Astrocyte (in vitro differentiated cells and primary cell): ENCODE measurements around the gene SMTNL2. TPM values are rescaled to one million over a fixed set of nuclear protein-coding genes. Genes with fewer than 3 reads are reported as not detected.

Experiments used
- DNase-seq: peaks from one replicate; pipeline ENCODE4 v3.0.0-alpha.2; 2010; ENCODE audit warnings: low read depth
- FAIRE-seq: peaks from 2 replicates; lab custom pipeline; 2011; peaks lifted over from hg19 to GRCh38; lab: Jason Lieb, UNC
- H2AFZ ChIP-seq: 2 replicates; pipeline ENCODE4 v1.6.0; 2012; ENCODE audit warnings: low read depth, low read length, inconsistent platforms
- H3K27ac ChIP-seq: 2 replicates; pipeline ENCODE4 v1.5.1; 2011; ENCODE audit warnings: low read depth, low read length, inconsistent platforms
- H3K27me3 ChIP-seq: 2 replicates; pipeline ENCODE4 v1.6.0; 2011; ENCODE audit warnings: low read length, inconsistent platforms; ENCODE audit not compliant: insufficient read depth
- H3K36me3 ChIP-seq: 2 replicates; pipeline ENCODE4 v1.5.1; 2011; ENCODE audit warnings: low read length, inconsistent platforms; ENCODE audit not compliant: insufficient read depth
- H3K4me1 ChIP-seq: 2 replicates; pipeline ENCODE4 v1.5.1; 2011; ENCODE audit warnings: low read length, inconsistent platforms; ENCODE audit not compliant: insufficient read depth
- H3K4me2 ChIP-seq: 2 replicates; pipeline ENCODE4 v1.6.0; 2012; ENCODE audit warnings: low read length, inconsistent platforms
- H3K4me3 ChIP-seq: 2 replicates; pipeline ENCODE4 v1.5.1; 2011; ENCODE audit warnings: low read depth, mild to moderate bottlenecking, low read length, inconsistent platforms; ENCODE audit not compliant: insufficient read depth
- H3K79me2 ChIP-seq: 2 replicates; pipeline ENCODE4 v1.6.0; 2012; ENCODE audit warnings: mild to moderate bottlenecking, low read length, inconsistent platforms; ENCODE audit not compliant: insufficient read depth
- H3K9ac ChIP-seq: 2 replicates; pipeline ENCODE4 v1.6.0; 2012; ENCODE audit warnings: mild to moderate bottlenecking, low read length, inconsistent platforms
- H3K9me3 ChIP-seq: 2 replicates; pipeline ENCODE4 v1.5.1; 2012; ENCODE audit warnings: low read depth, mild to moderate bottlenecking, low read length, inconsistent platforms; ENCODE audit not compliant: insufficient read depth
- H4K20me1 ChIP-seq: 2 replicates; pipeline ENCODE4 v1.6.0; 2012; ENCODE audit warnings: low read length, inconsistent platforms; ENCODE audit not compliant: insufficient read depth
- H3K27ac Mint-ChIP-seq: one replicate; pipeline ENCODE4 v1.8.0; 2021; ENCODE audit warnings: mild to moderate bottlenecking, mixed read lengths; ENCODE audit not compliant: unreplicated experiment
- H3K27me3 Mint-ChIP-seq: one replicate; pipeline ENCODE4 v1.8.0; 2021; ENCODE audit warnings: low read depth, mixed read lengths; ENCODE audit not compliant: unreplicated experiment
- H3K36me3 Mint-ChIP-seq: one replicate; pipeline ENCODE4 v1.8.0; 2021; ENCODE audit warnings: low read depth, mixed read lengths; ENCODE audit not compliant: unreplicated experiment
- H3K4me1 Mint-ChIP-seq: one replicate; pipeline ENCODE4 v1.8.0; 2021; ENCODE audit warnings: low read depth, mixed read lengths; ENCODE audit not compliant: unreplicated experiment
- H3K4me3 Mint-ChIP-seq: one replicate; pipeline ENCODE4 v1.8.0; 2021; ENCODE audit warnings: mild to moderate bottlenecking, moderate library complexity, mixed read lengths; ENCODE audit not compliant: unreplicated experiment
- H3K9me3 Mint-ChIP-seq: one replicate; pipeline ENCODE4 v1.8.0; 2021; ENCODE audit warnings: mild to moderate bottlenecking, mixed read lengths; ENCODE audit not compliant: unreplicated experiment
- CTCF ChIP-seq: IDR thresholded peaks from 2 replicates; pipeline ENCODE4 v1.5.1; 2011; ENCODE audit warnings: low read depth, mild to moderate bottlenecking, inconsistent platforms, low read length, moderate library complexity; ENCODE audit not compliant: insufficient read depth
- EZH2 ChIP-seq: IDR thresholded peaks from 2 replicates; pipeline ENCODE4 v1.6.1; 2012; ENCODE audit warnings: mild to moderate bottlenecking, low read length, inconsistent platforms; ENCODE audit not compliant: insufficient read depth
- total RNA-seq: library from RNA; stranded (reverse); gene quantifications from 2 replicates; pipeline ENCODE4 v1.2.1, GENCODE V29; 2021

SMTNL2 gene
- total RNA-seq, 1 donor from 2014 or later = 0.18 TPM

- peak overlapping the region; percentile 17 for H3K4me3 Mint-ChIP-seq
- H3K27ac Mint-ChIP-seq = no peak overlapping the region
- H3K4me2 ChIP-seq = peak overlapping the region; percentile 48
These were observed 15.4 kb downstream of the SMTNL2 start for GRCh38 chr17:4599505-4600281.

GRCh38 chr17:4600563-4600962 is 16.2 kb downstream of the SMTNL2 start:
- Mint-ChIP-seq H3K36me3 (no peaks in the 10 kb centered on the region), H3K27me3 (peaks cover 19% of the 10 kb centered on the region), H3K4me3 (no peak overlapping the region), H3K27ac (no peak overlapping the region), H3K9me3 (no peaks in the 10 kb centered on the region), H3K4me1 (peaks cover 22% of the 10 kb centered on the region)
- Histone ChIP-seq H3K27me3 (peaks cover 15% of the 10 kb centered on the region), H3K36me3 (no peaks in the 10 kb centered on the region), H4K20me1 (no peaks in the 10 kb centered on the region), H3K4me2 (no peak overlapping the region), H3K9ac (no peak overlapping the region), H3K79me2 (no peaks in the 10 kb centered on the region), H3K9me3 (no peaks in the 10 kb centered on the region), H3K4me3 (no peak overlapping the region), H3K4me1 (peaks cover 10% of the 10 kb centered on the region), H3K27ac (no peak overlapping the region), H2AFZ (no peak overlapping the region)
- DNase-seq (no peak), FAIRE-seq (no peak)
- TF ChIP-seq CTCF = no peak
- TF ChIP-seq EZH2 = no peak

More at GRCh38 chr17:4599505-4600281, 15.4 kb downstream of the SMTNL2 start:
- Mint-ChIP-seq H3K36me3 (no peaks in the 10 kb centered on the region), H3K4me1 (peaks cover 19% of the 10 kb centered on the region), H3K27me3 (peaks cover 19% of the 10 kb centered on the region), H3K9me3 (no peaks in the 10 kb centered on the region)
- Histone ChIP-seq H3K9ac (no peak overlapping the region), H3K4me1 (peaks cover 10% of the 10 kb centered on the region), H3K27ac (no peak overlapping the region), H3K36me3 (no peaks in the 10 kb centered on the region), H4K20me1 (no peaks in the 10 kb centered on the region), H3K27me3 (peaks cover 15% of the 10 kb centered on the region), H2AFZ (no peak overlapping the region), H3K79me2 (no peaks in the 10 kb centered on the region), H3K9me3 (no peaks in the 10 kb centered on the region), H3K4me3 (no peak overlapping the region)
- DNase-seq (no peak), FAIRE-seq (no peak)
- peak; percentile 17 for TF ChIP-seq EZH2
- no peak for TF ChIP-seq CTCF

GRCh38 chr17:4601326-4601725 is 17.0 kb downstream of the SMTNL2 start:
- no peak overlapping the region for H3K9ac ChIP-seq
- no peak overlapping the region for H3K4me3 ChIP-seq
- Mint-ChIP-seq H3K27ac (peak overlapping the region; percentile 5), H3K36me3 (no peaks in the 10 kb centered on the region), H3K9me3 (no peaks in the 10 kb centered on the region), H3K4me3 (no peak overlapping the region), H3K27me3 (peaks cover 19% of the 10 kb centered on the region), H3K4me1 (peaks cover 25% of the 10 kb centered on the region)
- no peak for TF ChIP-seq EZH2
- TF ChIP-seq CTCF = no peak
- no peaks in the 10 kb centered on the region for H4K20me1 ChIP-seq
- no peak overlapping the region for H3K27ac ChIP-seq
- H3K79me2 ChIP-seq = no peaks in the 10 kb centered on the region
- H3K9me3 ChIP-seq = no peaks in the 10 kb centered on the region
- peaks cover 15% of the 10 kb centered on the region for H3K27me3 ChIP-seq
- FAIRE-seq = no peak
- DNase-seq = no peak
- peaks cover 10% of the 10 kb centered on the region for H3K4me1 ChIP-seq
- no peaks in the 10 kb centered on the region for H3K36me3 ChIP-seq
- H2AFZ ChIP-seq = no peak overlapping the region
- H3K4me2 ChIP-seq = no peak overlapping the region
